GM12873 (cell line): ENCODE data around the gene DDX21.

Source experiments
- CTCF ChIP-seq: IDR thresholded peaks from 2 replicates; pipeline ENCODE4 v1.5.1; 2012; ENCODE audit warnings: low read depth, mild to moderate bottlenecking, moderate library complexity, low read length, control low read depth; ENCODE audit not compliant: insufficient read depth; ENCODE audit errors: missing control alignments

The DDX21 gene

GRCh38 chr10:68982389-68982788, 26.4 kb downstream of the DDX21 start:
- TF ChIP-seq CTCF = no peak

- no peak for TF ChIP-seq CTCF
Measured at GRCh38 chr10:68987611-68988010, 31.6 kb downstream of the DDX21 start.

GRCh38 chr10:68988530-68989316, 32.8 kb downstream of the DDX21 start, which contains the start of gene KIFBP:
TSS of gene KIFBP (plus strand) at chr10:68988803. CDS start at chr10:68988833, 30 bp downstream.
- TF ChIP-seq CTCF = peak; percentile 55

- TF ChIP-seq CTCF = no peak
Measured at GRCh38 chr10:68989317-68989990, 33.5 kb downstream of the DDX21 start.

- no peak for TF ChIP-seq CTCF
Measured at GRCh38 chr10:68992636-68993440, 36.9 kb downstream of the DDX21 start.

- TF ChIP-seq CTCF = no peak
Measured at GRCh38 chr10:68997211-68997610, 41.2 kb downstream of the DDX21 start.

- TF ChIP-seq CTCF = peak; percentile 54
Measured at GRCh38 chr10:69004821-69005220, 48.9 kb downstream of the DDX21 start.
